ENCODE measurements around the gene PEAK1.

PEAK1 gene

DNA sequence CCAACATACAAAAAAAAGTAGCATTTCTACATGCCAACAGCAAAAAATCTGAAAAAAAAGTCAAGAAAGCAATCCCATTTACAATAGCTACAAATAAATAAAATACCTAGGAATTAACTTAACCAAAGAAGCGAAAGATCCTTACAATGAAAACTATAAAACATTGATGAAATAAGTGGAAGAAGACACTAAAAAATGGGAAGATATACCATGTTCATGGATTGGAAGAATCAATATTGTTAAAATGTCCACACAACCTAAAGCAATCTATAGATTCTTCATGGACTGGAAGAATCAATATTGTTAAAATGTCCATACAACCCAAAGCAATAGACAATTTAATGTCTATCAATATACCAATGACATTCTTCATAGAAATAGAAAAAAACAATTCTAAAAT, 21.0 kb downstream of the PEAK1 start:
- DNase-seq (ENCODE audit: low spot score) = no peak

DNA sequence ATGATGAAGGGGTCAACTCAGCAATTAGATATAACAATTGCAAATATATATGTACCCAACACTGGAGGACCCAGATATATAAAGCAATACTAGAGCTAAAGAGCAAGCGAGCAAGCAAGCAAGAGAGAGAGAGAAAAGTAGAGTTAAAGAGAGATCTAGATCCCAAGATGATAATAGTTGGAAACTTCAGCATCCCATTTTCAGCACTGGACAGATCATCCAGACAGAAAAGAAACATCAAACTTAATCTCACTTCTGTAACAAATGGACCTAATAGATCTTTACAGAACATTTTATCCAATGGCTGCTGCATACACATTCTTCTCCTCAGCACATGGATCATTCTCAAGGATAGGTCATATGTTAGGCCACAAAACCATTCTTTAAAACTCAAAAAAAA, 23.2 kb downstream of the PEAK1 start:
- DNase-seq (ENCODE audit: low spot score) = no peak

DNA sequence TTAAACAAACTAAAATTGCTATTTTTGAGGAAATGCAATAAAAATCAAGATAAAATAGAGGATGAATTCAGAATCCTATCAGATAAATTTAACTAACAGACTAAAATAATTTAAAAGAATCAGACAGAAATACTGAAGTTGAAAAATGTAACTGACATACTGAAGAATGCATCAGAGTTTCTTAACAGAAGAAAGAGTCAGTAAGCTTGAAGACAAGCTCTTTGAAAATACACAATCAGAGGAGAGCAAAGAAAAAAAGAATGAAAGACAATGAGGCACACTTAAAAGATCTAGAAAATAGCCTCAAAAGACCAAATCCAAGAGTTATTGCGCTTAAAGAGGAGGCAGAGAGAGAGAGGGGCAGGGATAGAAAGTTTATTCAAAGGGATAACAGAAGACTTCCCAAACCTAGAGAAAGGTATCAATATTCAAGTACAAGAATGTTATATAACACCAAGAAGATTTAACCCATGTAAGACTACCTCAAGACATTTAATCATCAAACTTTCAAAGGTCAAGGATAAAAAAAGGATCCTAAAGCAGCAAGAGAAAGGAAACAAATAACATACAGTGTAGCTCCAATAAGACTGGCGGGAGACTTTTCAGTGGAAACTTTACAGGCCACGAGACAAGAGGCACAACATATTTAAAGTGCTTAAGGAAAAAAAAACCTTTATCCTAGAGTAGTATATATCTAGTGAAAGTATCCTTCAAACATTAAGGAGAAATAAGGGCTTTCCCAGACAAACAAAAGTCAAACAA, 24.7 kb downstream of the PEAK1 start:
- DNase-seq (ENCODE audit: low spot score) = no peak

DNA sequence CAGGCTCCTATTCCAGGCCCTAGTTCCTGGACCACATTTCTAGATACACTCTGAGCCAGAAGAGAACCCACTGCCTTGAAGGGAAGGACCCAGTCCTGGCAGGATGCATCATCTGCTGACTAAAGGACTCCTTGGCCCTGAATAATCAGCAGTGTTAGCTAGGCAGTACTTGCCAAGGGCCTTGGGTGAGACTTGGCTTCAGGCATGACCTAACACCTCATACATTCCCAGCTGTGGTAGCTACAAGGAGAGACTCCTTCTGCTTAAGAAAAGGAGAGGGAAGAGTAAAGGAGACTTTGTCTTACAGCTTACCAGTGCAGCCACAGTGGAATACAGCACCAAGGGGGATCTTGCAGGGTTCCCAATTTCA, 26.4 kb downstream of the PEAK1 start:
- DNase-seq (ENCODE audit: low spot score) = no peak

- no peak for DNase-seq (ENCODE audit: low spot score)
These were observed 27.0 kb downstream of the PEAK1 start for GRCh38 chr15:77392762-77393470.

GRCh38 chr15:77391372-77391951, 28.4 kb downstream of the PEAK1 start:
- DNase-seq (ENCODE audit: low spot score) = no peak

DNA sequence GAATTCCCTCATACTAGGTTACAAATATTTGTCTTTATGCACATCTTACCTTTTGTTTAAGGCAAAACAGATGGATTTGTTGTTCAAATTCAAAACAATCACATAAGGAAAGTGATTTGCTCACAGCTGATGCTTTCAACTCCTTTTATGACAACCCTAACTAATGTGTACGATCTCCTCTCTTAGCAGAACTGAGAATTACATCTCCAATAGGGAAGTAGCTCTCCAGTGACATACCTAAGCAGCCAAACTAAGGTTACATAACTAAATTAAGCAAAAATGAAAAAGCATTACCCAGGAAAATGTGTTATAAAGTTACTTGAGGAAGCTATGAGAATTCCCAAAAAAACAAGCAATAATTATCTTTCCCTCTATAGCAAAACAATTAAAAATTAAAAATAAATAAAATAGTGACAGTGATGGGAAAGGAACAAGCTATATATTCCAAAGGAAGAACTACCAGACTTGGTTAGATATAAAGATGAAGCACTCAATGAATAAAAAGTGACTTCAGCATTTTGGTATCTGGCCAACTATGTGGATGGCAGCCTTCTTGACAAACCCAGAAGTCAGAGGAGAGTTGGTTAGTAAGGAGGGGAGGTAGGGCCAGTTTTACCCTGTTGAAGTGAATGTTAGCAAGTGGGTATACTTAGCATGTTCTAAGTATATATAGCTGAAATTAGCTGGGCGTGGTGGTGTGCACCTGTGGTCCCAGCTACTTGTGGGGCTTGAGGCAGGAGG, 32.4 kb downstream of the PEAK1 start:
- peak; percentile 11 for DNase-seq (ENCODE audit: low spot score)

- DNase-seq (ENCODE audit: low spot score) = no peak
These were observed 33.3 kb downstream of the PEAK1 start for GRCh38 chr15:77386626-77387025.

DNA sequence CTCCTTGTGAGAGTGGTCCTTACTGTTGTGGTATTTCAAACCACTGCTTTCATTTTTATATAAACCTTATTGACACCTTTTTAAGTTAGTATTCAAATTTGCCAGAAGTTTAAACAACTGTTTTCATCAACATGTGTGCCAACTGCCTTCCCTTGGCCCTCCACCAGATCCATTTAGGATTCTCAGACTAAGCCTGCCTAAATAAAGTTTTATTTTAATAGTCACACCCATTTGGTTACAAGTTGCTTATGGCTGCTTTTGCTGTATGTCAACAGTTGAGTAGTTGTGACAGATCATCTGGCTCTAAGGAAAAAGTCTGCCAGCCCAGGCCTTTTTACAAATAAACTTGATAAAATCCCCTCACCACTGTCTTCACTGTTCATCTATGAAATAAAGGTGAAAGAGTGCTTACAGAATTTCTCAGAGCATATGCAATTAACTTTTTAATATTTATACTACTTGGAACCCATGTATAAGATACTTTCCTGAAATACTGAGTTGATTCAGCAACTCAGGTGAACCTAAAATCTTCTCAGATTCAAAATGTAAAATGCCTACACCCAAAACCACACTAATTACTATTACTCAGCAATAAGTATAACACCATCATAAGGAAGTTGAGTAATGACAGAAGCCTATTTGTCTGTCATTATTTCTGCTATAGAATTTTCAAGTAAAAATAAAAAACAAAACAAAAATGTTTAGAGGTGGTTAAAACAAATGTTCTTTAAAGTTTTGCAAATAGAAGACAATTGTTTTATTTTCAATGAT, 35.1 kb downstream of the PEAK1 start:
- DNase-seq (ENCODE audit: low spot score) = no peak

DNA sequence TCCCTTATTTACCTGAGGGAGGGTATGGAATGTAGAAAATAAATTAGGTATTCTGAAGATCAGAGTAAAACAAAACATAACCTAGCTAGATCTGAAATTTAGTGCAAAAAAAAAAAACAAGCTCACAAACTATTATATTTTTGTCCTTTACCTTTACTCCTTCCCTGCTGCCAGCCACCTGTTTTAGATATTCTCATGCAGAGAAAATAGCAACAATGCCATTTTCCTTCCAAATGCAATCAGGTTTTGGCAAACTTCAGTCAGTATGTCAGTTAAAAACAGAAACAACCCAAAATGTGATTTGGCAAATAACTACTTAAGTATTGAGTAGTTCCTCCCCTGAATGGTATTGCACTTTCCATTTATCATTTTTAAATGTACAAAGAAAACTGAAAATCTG, 35.8 kb downstream of the PEAK1 start:
- DNase-seq (ENCODE audit: low spot score) = no peak

DNA sequence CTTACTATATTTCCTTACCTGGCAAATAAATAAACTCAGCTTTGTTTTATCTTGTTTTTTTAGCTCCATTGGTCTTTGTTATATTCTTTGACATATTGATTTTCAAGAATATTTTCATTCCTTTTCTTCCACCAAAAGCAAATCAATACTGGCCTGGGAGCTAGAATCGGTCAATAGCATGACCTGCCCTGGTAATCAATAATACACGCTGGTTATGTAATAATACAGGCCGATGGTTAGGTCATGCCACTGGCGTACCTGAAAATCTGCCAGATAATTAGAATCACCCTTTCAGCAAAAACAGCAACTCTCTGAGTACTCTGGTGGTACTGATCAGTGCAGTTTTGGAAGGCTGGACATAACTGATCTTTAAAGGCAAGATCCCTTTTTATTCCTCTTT, 39.9 kb downstream of the PEAK1 start:
- no peak for DNase-seq (ENCODE audit: low spot score)

GRCh38 chr15:77376770-77377169, 43.1 kb downstream of the PEAK1 start:
- no peak for DNase-seq (ENCODE audit: low spot score)

DNA sequence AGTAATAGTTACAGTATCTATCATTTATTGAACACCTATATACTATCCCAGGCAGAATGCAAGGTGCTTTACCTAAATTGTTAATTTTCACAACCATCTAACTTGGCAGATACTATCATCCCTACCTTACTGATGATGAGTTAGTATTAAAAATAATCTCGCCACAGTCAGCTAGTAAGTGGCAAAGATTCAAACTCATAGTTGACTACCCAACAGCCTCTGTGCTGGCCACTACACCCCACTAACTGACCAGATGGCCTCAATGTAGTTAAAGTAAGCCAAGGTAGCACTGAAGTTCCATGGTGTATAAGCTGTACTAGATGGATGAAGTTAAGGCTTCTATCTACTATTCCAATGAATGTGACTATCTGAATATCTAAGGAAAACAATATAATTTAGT, 44.8 kb downstream of the PEAK1 start:
- DNase-seq (ENCODE audit: low spot score) = no peak

DNA sequence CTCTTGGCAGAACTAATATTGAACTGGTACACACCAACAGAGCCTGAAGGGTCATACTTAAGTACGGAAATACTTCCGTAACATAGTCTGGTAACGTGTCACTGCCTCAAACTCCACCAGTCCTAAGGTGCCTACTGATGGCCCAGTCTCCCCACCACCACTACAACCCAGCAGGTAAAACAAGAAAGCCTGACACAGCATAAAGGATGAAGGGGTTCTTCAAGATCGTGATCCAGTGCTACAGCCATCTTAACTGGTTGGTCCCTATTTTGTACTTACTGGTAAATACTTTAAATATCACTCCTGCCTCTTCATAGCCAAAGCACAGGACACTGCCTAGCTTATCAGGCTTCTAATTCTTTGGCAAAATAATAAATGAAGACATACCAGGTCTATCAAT, 46.5 kb downstream of the PEAK1 start:
- no peak for DNase-seq (ENCODE audit: low spot score)

DNA sequence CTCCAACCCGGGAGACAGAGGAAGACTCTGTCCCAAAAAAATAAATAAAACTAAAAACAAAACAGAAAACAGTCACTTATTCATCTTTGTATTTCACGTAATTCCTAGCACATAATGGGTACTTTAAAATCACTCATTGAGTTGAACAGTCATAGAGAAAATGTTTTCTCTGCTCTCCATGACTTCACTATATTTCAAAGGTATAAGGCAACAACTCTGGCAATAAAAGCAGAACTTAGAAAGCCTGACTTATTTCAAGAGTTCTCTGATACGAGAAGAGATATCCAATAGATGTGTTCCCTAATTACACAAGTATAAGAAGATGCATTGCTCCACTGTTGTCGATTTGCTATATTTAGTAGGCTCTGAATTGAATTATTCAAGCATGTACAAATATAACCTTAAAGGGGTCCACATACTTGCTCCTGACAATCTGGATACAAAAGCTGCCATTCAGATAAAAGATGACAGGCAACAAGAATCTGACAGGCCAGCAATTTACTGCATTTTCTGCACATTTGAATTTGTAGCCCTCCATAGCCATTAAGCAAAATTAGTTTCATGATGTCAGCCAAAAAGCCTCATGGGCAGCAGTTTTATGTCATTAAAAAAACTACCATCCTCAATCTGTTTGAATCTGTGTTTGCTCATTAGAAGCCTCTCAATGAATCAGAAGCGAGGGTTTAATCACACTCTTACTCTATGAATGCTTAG, 47.9 kb downstream of the PEAK1 start:
- no peak for DNase-seq (ENCODE audit: low spot score)

DNA sequence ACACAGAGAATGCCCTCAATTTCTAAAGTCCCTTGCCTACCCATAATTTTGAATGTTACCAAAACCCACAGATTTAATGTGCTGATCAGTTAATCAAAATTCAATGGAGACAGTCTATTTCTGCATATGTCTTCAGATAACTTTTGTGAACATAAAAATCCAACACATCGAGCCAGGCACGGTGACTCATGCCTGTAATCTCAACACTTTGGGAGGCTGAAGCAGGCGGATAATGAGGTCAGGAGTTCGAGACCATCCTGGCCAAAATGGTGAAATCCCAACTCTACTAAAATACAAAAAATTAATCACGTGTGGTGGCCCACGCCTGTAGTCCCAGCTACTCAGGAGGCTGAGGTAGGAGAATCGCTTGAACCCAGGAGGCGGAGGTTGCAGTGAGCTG, 49.3 kb downstream of the PEAK1 start:
- DNase-seq (ENCODE audit: low spot score) = no peak

DNA sequence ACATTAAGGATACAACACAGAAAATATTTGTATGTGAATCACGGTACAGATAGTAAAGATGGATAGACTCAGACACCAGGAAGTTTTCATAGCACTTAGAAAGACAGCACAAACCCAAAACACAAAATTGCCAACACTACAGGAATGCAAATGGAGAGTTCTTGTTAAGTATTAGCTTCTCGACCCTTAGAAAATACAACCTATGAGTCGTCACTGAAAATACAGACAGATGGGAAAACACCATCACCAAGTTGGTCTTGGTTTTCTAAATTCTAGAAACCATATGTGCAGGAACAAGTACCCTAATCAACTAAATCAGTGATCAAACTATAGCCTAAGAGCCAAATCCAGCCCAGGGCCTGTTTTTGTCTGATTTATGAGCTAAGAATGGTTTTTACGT, 50.7 kb downstream of the PEAK1 start:
- DNase-seq (ENCODE audit: low spot score) = no peak

GRCh38 chr15:77367631-77368030, 52.3 kb downstream of the PEAK1 start:
- DNase-seq (ENCODE audit: low spot score) = no peak

- no peak for DNase-seq (ENCODE audit: low spot score)
These were observed 58.4 kb downstream of the PEAK1 start for GRCh38 chr15:77361456-77361855.

DNA sequence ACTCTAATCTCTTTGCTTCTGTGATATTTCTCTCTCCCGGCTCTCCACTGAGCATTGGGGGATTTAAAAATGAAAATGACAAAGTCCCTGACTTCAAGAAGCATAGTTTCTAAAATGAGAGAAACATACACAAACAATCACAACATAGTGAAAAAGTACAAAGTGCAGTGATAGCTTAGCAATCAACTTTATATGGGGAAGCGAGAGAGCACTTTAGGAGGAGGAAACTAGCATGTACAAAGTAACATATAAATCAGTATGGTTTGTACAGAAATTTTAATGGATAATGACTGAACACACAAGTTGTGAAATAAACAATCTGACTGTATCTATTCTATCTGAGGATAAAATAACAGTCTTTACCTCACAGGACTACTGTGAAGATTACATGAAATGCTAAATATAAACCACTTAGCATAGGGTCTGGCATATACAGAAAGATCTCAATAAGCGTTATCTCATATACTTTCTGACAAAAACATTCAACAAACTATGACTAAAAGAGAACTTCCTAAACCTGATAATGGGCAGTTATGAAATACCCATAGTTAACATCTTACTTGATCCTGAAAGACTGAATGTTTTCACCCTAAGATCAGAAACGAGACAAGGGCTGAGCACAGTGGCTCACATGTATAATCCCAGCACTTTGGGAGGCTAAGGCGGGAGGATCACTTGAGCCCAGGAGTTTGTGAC, 61.2 kb downstream of the PEAK1 start:
- no peak for DNase-seq (ENCODE audit: low spot score)

- DNase-seq (ENCODE audit: low spot score) = no peak
These were observed 63.6 kb downstream of the PEAK1 start for GRCh38 chr15:77356305-77356704.

Measured in putamen (tissue), 1 donor.